ENCODE measurements around the gene JMJD4. TPM values are rescaled to one million over a fixed set of nuclear protein-coding genes. Genes with fewer than 3 reads are reported as not detected.

The JMJD4 gene
- total RNA-seq, 1 donor from 2014 or later: 18.2 TPM

DNA sequence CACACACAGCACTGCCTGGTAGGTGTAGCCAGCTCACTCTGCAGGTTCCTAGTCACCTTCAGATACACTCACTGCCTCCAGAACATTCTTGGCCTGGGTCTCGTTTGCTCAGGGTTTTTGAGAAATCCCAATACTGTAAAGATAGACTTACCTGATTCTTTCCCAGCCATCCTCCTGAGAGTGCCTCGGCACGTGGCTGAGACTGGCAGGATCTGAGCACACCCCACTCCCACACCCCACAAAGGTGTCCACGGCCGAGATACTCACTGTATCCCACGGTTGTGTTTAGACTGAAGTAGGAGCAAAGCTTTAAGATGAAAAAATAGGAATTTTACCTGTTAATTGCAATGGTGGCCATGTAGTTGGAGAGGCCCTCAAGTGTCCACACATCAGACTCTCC is 33.5 kb upstream of the JMJD4 start:
- H3K4me3 Mint-ChIP-seq (ENCODE audit: unreplicated experiment): no peak overlapping the region
- no peaks in the 10 kb centered on the region for H3K9me3 Mint-ChIP-seq (ENCODE audit: unreplicated experiment)
- peaks cover 15% of the 10 kb centered on the region for H3K4me1 Mint-ChIP-seq (ENCODE audit: unreplicated experiment)
- H3K27me3 Mint-ChIP-seq (ENCODE audit: unreplicated experiment): no peaks in the 10 kb centered on the region
- H3K36me3 Mint-ChIP-seq (ENCODE audit: unreplicated experiment): peaks cover 39% of the 10 kb centered on the region
- TF ChIP-seq, protein P1, sequence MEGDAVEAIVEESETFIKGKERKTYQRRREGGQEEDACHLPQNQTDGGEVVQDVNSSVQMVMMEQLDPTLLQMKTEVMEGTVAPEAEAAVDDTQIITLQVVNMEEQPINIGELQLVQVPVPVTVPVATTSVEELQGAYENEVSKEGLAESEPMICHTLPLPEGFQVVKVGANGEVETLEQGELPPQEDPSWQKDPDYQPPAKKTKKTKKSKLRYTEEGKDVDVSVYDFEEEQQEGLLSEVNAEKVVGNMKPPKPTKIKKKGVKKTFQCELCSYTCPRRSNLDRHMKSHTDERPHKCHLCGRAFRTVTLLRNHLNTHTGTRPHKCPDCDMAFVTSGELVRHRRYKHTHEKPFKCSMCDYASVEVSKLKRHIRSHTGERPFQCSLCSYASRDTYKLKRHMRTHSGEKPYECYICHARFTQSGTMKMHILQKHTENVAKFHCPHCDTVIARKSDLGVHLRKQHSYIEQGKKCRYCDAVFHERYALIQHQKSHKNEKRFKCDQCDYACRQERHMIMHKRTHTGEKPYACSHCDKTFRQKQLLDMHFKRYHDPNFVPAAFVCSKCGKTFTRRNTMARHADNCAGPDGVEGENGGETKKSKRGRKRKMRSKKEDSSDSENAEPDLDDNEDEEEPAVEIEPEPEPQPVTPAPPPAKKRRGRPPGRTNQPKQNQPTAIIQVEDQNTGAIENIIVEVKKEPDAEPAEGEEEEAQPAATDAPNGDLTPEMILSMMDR (IDR thresholded peaks at IDR 0.05): no peak
- DNase-seq (ENCODE audit: extremely low spot score, unreplicated experiment): no peak
- H3K27ac Mint-ChIP-seq (ENCODE audit: unreplicated experiment): no peak overlapping the region

DNA sequence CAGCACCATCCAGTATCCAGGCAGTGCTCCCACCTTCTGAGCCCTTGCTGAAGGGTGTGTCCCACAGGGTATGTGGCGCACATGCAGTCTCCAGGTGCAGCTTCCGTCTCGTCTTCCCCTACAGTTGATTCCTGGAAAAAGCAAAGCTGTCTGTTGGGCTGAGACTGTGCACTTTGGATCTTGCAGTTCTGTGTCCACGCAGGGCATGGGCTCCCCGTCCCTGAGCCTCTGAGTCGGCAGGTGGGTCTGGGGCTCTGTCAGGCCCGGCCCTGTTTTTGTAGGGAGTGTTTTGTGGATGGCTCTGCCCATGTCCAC is 33.0 kb upstream of the JMJD4 start:
- H3K4me1 Mint-ChIP-seq (ENCODE audit: unreplicated experiment): peaks cover 20% of the 10 kb centered on the region
- H3K36me3 Mint-ChIP-seq (ENCODE audit: unreplicated experiment): peaks cover 39% of the 10 kb centered on the region
- TF ChIP-seq, protein P1 (IDR thresholded peaks at IDR 0.05): no peak
- DNase-seq (ENCODE audit: extremely low spot score, unreplicated experiment): no peak
- no peaks in the 10 kb centered on the region for H3K9me3 Mint-ChIP-seq (ENCODE audit: unreplicated experiment)
- no peak overlapping the region for H3K27ac Mint-ChIP-seq (ENCODE audit: unreplicated experiment)
- no peaks in the 10 kb centered on the region for H3K27me3 Mint-ChIP-seq (ENCODE audit: unreplicated experiment)
- no peak overlapping the region for H3K4me3 Mint-ChIP-seq (ENCODE audit: unreplicated experiment)

DNA sequence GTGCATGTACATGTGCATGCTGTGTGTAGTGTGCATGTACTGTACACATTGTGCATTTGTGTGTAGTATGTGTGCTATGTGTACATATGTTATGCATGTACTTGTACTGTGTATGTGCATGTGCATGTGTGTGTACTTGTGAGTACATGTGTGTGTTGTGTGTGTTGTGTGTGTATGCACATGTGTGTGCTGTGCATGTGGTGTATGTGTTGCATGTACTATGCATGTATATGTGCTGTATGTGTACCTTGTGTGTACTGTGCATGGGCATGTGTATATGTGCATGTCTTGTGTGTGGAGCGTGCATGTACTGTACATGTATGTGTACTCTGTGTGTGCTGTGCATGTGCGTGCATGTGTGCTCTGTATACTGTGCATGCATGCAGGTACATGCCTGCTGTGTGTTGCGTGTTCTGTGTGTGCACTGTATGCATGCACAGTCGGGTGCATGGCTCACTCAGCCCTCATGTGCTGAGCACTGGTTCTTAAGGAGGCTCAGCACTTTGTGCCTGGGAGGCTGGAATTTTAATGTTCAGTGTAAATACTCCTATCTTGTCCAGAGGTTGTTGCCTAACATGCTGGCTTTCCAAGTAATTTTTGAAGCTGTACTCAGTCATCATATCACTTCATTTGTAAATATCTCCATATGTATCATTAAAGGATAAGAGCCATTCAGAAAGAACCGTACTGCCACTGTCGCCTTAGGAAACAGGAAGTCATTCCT is 32.5 kb upstream of the JMJD4 start:
- Mint-ChIP-seq H3K27me3 (ENCODE audit: unreplicated experiment) (no peaks in the 10 kb centered on the region), H3K36me3 (ENCODE audit: unreplicated experiment) (peaks cover 39% of the 10 kb centered on the region), H3K4me3 (ENCODE audit: unreplicated experiment) (no peak overlapping the region), H3K27ac (ENCODE audit: unreplicated experiment) (no peak overlapping the region), H3K9me3 (ENCODE audit: unreplicated experiment) (no peaks in the 10 kb centered on the region), H3K4me1 (ENCODE audit: unreplicated experiment) (peaks cover 26% of the 10 kb centered on the region)
- no peak for DNase-seq (ENCODE audit: extremely low spot score, unreplicated experiment)
- TF ChIP-seq, protein P1 (IDR thresholded peaks at IDR 0.05): no peak

DNA sequence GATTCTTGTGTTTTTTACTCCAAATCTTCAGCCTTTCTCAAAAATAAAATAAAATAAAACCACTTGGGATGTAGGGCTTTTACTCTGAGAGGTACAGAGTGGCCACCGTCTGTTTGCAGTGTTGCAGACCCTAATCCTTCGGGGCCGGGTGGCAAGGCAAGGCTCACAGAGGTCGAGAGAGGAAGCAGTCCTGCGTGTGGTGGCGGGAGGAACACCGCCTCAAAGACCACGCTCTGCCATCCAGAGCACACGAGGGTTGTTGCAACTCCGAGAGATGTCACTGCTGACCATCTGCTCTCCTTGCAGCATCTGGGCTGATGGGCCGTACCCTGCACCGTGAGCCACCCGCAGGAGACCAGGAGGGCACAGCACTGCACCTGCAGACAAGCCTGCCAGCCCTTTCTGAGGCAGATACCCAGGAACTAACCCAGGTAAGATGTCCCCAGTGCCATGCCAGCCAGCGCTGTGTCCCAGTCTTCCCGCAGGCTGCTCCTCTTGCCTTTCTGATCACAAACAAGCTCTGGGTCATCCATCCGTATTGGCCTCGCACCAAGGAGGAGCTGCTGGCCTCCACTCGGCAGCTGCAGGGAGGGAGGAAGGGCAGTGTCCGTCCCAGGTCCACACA is 31.7 kb upstream of the JMJD4 start:
- no peaks in the 10 kb centered on the region for H3K27me3 Mint-ChIP-seq (ENCODE audit: unreplicated experiment)

More for the DNA sequence above, 31.7 kb upstream of the JMJD4 start:
- TF ChIP-seq, protein P1 (IDR thresholded peaks at IDR 0.05): no peak
- Mint-ChIP-seq H3K4me1 (ENCODE audit: unreplicated experiment) (peaks cover 29% of the 10 kb centered on the region), H3K27ac (ENCODE audit: unreplicated experiment) (no peak overlapping the region), H3K36me3 (ENCODE audit: unreplicated experiment) (peaks cover 39% of the 10 kb centered on the region), H3K4me3 (ENCODE audit: unreplicated experiment) (no peak overlapping the region), H3K9me3 (ENCODE audit: unreplicated experiment) (no peaks in the 10 kb centered on the region)
- DNase-seq (ENCODE audit: extremely low spot score, unreplicated experiment): no peak

All from osteocyte (in vitro differentiated cells).